GM12878 (cell line): ENCODE measurements around the gene SGMS1. TPM values are rescaled to one million over a fixed set of nuclear protein-coding genes. Genes with fewer than 3 reads are reported as not detected.

Source experiments
- ATAC-seq: fragments of 200-7000 bp; cut with Tn5 transposase; 3 replicates; pipeline ENCODE4 v1.9.1; 2020; ENCODE audit warnings: mild to moderate bottlenecking, moderate library complexity
- BruUV-seq: library from RNA; stranded (reverse); fragments of 400-500 nt; replicated peaks from 2 replicates; lab custom pipeline; 2021; lab: Mats Ljungman, UMichigan
- CTCF ChIA-PET: fragments of 300-600 bp; sonication (Branson Sonifier 250); formaldehyde crosslinking; extraction: SDS; loops from one replicate; lab custom pipeline; 2021; ENCODE audit warnings: inconsistent platforms; lab: Yijun Ruan, JAX
- POLR2A ChIA-PET: fragments of 350-600 bp; formaldehyde crosslinking; extraction: SDS; loops from one replicate; lab custom pipeline; 2021; ENCODE audit warnings: inconsistent platforms; lab: Charles Lee
- RAD21 ChIA-PET: fragments of 300-600 bp; sonication (Branson Sonifier 250); formaldehyde crosslinking; loops from one replicate; lab custom pipeline; 2023; ENCODE audit warnings: antibody characterized with exemption; ENCODE audit not compliant: unreplicated experiment; lab: Charles Lee
- SMC1A ChIA-PET: fragments of 300-600 bp; sonication (Branson Sonifier 250); formaldehyde crosslinking; loops from one replicate; lab custom pipeline; 2023; ENCODE audit not compliant: unreplicated experiment, uncharacterized antibody; lab: Charles Lee
- DNase-seq: peaks from one replicate; pipeline ENCODE4 v3.0.0-alpha.2; 2011; ENCODE audit warnings: low read depth, low spot score
- FAIRE-seq: peaks from 3 replicates; lab custom pipeline; 2011; peaks lifted over from hg19 to GRCh38; lab: Jason Lieb, UNC
- H2AFZ ChIP-seq: 2 replicates; pipeline ENCODE4 v1.6.0; 2011; ENCODE audit warnings: low read depth, low read length, control low read depth; ENCODE audit not compliant: control insufficient read depth
- H3K27ac ChIP-seq: 2 replicates; pipeline ENCODE4 v1.5.1; 2011; ENCODE audit warnings: control low read depth; ENCODE audit not compliant: control insufficient read depth, insufficient read depth
- H3K27me3 ChIP-seq, 2 experiments: replicated peaks in 1 of 2; 2 replicates each; pipeline versions ENCODE4 v1.6.0 to v1.6.1; 2011; ENCODE audit warnings: low read length in 1 of 2; ENCODE audit not compliant: control insufficient read depth in 2 of 2, insufficient read depth in 2 of 2
- H3K36me3 ChIP-seq, 2 experiments: 2 replicates each; pipeline ENCODE4 v1.5.1; 2011; ENCODE audit warnings: low read length in 1 of 2; ENCODE audit not compliant: control insufficient read depth in 2 of 2, insufficient read depth in 2 of 2
- H3K4me1 ChIP-seq: 2 replicates; pipeline ENCODE4 v1.6.1; 2011; ENCODE audit warnings: mild to moderate bottlenecking, low read length, moderate library complexity, mixed read lengths; ENCODE audit not compliant: control insufficient read depth, insufficient read depth
- H3K4me2 ChIP-seq: 2 replicates; pipeline ENCODE4 v1.6.0; 2011; ENCODE audit warnings: control low read depth; ENCODE audit not compliant: control insufficient read depth, insufficient read depth
- H3K4me3 ChIP-seq: fragments of 200-600 bp; sonication (generic); 2 replicates; pipeline ENCODE4 v1.5.1; 2016
- H3K79me2 ChIP-seq: 2 replicates; pipeline ENCODE4 v1.6.0; 2011; ENCODE audit warnings: low read length; ENCODE audit not compliant: control insufficient read depth, insufficient read depth
- H3K9ac ChIP-seq: 2 replicates; pipeline ENCODE4 v1.8.0; 2011; ENCODE audit warnings: low read length, control low read depth, mixed read lengths; ENCODE audit not compliant: control insufficient read depth, insufficient read depth
- H3K9me3 ChIP-seq: replicated peaks from 3 replicates; pipeline ENCODE4 v1.5.1; 2011; ENCODE audit warnings: mild to moderate bottlenecking, low read length; ENCODE audit not compliant: control insufficient read depth, insufficient read depth
- H4K20me1 ChIP-seq: 2 replicates; pipeline ENCODE4 v1.6.0; 2011; ENCODE audit not compliant: control insufficient read depth, insufficient read depth
- ESRRA ChIP-seq: IDR thresholded peaks from 2 replicates; pipeline ENCODE4 v1.6.1; 2012; ENCODE audit warnings: mild to moderate bottlenecking, low read length, improper control_type of control experiment
- MYC ChIP-seq: IDR thresholded peaks from 2 replicates; pipeline ENCODE4 v1.6.1; 2011; ENCODE audit warnings: mild to moderate bottlenecking, low read length, moderate library complexity, inconsistent platforms; ENCODE audit not compliant: insufficient read depth, insufficient replicate concordance, insufficient read length, severe bottlenecking
- NBN ChIP-seq: fragments of 450-650 bp; IDR thresholded peaks from 2 replicates; pipeline ENCODE4 v1.6.1; 2016
- NR2C1 ChIP-seq: fragments of 450-650 bp; IDR thresholded peaks from 2 replicates; pipeline ENCODE4 v1.6.1; 2017; ENCODE audit warnings: antibody characterized with exemption, mild to moderate bottlenecking, moderate library complexity
- RB1 ChIP-seq: fragments of 450-650 bp; formaldehyde crosslinking; IDR thresholded peaks from 2 replicates; pipeline ENCODE4 v1.6.1; 2017; ENCODE audit warnings: mild to moderate bottlenecking, borderline replicate concordance
- RUNX3 ChIP-seq: IDR thresholded peaks from 2 replicates; pipeline ENCODE4 v1.6.1; 2012; ENCODE audit warnings: low read length, inconsistent platforms
- STAT1 ChIP-seq: fragments of 450-650 bp; conservative IDR thresholded peaks from 2 replicates; pipeline ENCODE4 v1.6.1; 2014; ENCODE audit warnings: antibody characterized with exemption, mild to moderate bottlenecking
- TCF12 ChIP-seq: IDR thresholded peaks from 2 replicates; pipeline ENCODE4 v1.6.1; 2011; ENCODE audit warnings: low read depth, mild to moderate bottlenecking, low read length
- WGBS: methylation state at CpG from one replicate; pipeline ENCODE4 v1.1.6; 2016; ENCODE audit warnings: low lambda C conversion rate; ENCODE audit not compliant: insufficient replicate concordance, insufficient coverage; ENCODE audit errors: missing lambda C conversion rate; 5-methylcytosine and 5-hydroxymethylcytosine counted together
- in situ Hi-C: fragments of 300-500 bp; cut with MboI; formaldehyde crosslinking; loops from 9 replicates; pipeline ENCODE4 v1.14.3; 2018; ENCODE audit warnings: mixed read lengths
- intact Hi-C: fragments of 100-400 bp; cut with micrococcal nuclease; formaldehyde crosslinking; loops from one replicate; pipeline ENCODE4 v1.14.2; 2022; ENCODE audit not compliant: unreplicated experiment
- polyA plus RNA-seq, 11 experiments: library from polyadenylated mRNA; depleted of rRNA in 4 of 11; unstranded in 6 of 11; stranded (reverse) in 5 of 11; fragments of >200 nt; fragmentation: Nextera tagmentation in 4 of 11; fragmentation: Illumina TruSeq in 1 of 11; extraction: Ambion mirVana in 4 of 11; extraction: Trizol in 1 of 11; gene quantifications; 1 replicate in 1 of 11; 2 replicates in 10 of 11; pipeline versions ENCODE4 v1.2.1 to v1.2.3, GENCODE V29; 2011 to 2016; ENCODE audit warnings: inconsistent platforms in 2 of 11, missing spikeins in 2 of 11, low read depth in 1 of 11
- total RNA-seq, 4 experiments: library from RNA; depleted of rRNA in 3 of 4; stranded (reverse); fragments of >200 nt in 3 of 4; fragmentation: Illumina TruSeq in 1 of 4; extraction: Trizol in 1 of 4; gene quantifications; 2 replicates each; pipeline versions ENCODE4 v1.2.1 to v1.2.3, GENCODE V29; 2013 to 2021

Gene SGMS1
- total and polyA plus RNA-seq, 10 of the 15 experiments (the other 5 are each of a cell fraction or from before 2014, with no cell fraction given), result 1.4 to 14.5 (median 4.9) TPM

DNA sequence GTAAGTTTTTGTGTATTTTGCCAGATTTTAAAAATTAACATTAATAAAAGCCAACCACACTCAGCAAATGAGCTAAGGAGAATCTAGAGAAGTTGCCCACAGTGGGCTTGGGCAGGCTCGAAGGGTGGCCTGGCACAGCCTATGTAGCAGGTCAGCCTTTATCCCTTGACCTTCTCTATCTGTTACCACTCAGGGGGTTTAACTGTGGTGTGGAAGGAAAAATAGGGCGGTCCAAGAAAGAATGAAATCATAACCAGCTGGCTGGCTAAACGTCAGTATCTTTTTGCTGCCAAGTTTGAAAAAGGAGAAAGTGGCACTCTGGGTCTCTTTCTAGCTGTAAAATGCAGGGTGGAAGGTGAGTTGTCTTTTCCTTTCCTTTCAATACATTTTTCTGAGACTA lies 242.1 kb downstream of the SGMS1 start:
- H3K36me3 ChIP-seq, result peaks cover 0 to 3% of the 10 kb centered on the region in 2 experiments; a peak in 2 of 4 replicates
- ATAC-seq, result no peak
- no peak for TF ChIP-seq MYC
- no peak for TF ChIP-seq RUNX3
- no peak for TF ChIP-seq STAT1
- no peak for TF ChIP-seq NBN
- no peak for TF ChIP-seq RB1
- TF ChIP-seq TCF12, result no peak
- TF ChIP-seq ESRRA, result no peak
- TF ChIP-seq NR2C1, result no peak
- ChIA-PET POLR2A (interaction anchor here (0.9 to 1.7 kb wide), 4 partner anchors 16 to 30 kb away, joined by 3 to 6 read pairs (median 4); no protein-coding TSS in a partner anchor), RAD21 (interaction anchor here (0.7 to 2.1 kb wide), 8 partner anchors 13 to 272 kb away, joined by 3 to 9 read pairs (median 4); no protein-coding TSS in a partner anchor), SMC1A (interaction anchor here (0.7 to 3.8 kb wide), 13 partner anchors 8 to 505 kb away, joined by 3 to 23 read pairs (median 5); no protein-coding TSS in a partner anchor), CTCF (interaction anchor here (1.0 to 3.0 kb wide), 4 partner anchors 13 to 58 kb away, joined by 3 to 11 read pairs (median 6); no protein-coding TSS in a partner anchor)
- no peaks in the 10 kb centered on the region for H4K20me1 ChIP-seq
- in situ Hi-C loops (no loop called here), intact Hi-C loops (no loop called here)
- no peak for DNase-seq
- 85% methylated on average over 3 of the region's 3 CpGs for WGBS
- H3K4me1 ChIP-seq, result peaks cover 12% of the 10 kb centered on the region; the same call in 1 of the 2 replicates
- no peak for FAIRE-seq
- no peak overlapping the region for H3K4me3 ChIP-seq
- H3K79me2 ChIP-seq, result peaks cover 76% of the 10 kb centered on the region
- no peak overlapping the region for H2AFZ ChIP-seq
- BruUV-seq, result no TSS peak
- no peaks in the 10 kb centered on the region for H3K27me3 ChIP-seq
- H3K27ac ChIP-seq, result no peak overlapping the region
- H3K9ac ChIP-seq, result no peak overlapping the region
- H3K9me3 ChIP-seq, result peaks cover 2% of the 10 kb centered on the region; the same call in 2 of the 3 replicates
- H3K4me2 ChIP-seq, result no peak overlapping the region
